ENCODE measurements around the gene PCDHB14.
"Not testable (repeated sequence)": the region's sequence is repeated elsewhere in the genome, so short reads cannot be mapped to it uniquely, and the experiment has no call there.

Gene PCDHB14

GRCh38 chr5:141208478-141208877 is 14.7 kb upstream of the PCDHB14 start, which contains the start of gene PCDHB12:
TSS of gene PCDHB12 (plus strand) at chr5:141208719. CDS start at chr5:141208908, 189 bp downstream.
- no peak for DNase-seq (ENCODE audit: low read depth)
- no peak within 1 kb of the TSS for H3K4me3 ChIP-seq (ENCODE audit: low read depth, low read length)
- TF ChIP-seq CTCF (IDR thresholded peaks at IDR 0.05; ENCODE audit: insufficient read depth, low read depth, low read length, missing control alignments): no peak

GRCh38 chr5:141210281-141210680 is 12.9 kb upstream of the PCDHB14 start:
- not testable (repeated sequence) for DNase-seq (ENCODE audit: low read depth); H3K4me3 ChIP-seq (ENCODE audit: low read depth, low read length)

GRCh38 chr5:141210849-141211248 is 12.3 kb upstream of the PCDHB14 start:
- H3K4me3 ChIP-seq (ENCODE audit: low read depth, low read length); DNase-seq (ENCODE audit: low read depth): not testable (repeated sequence)

- H3K4me3 ChIP-seq (ENCODE audit: low read depth, low read length): not testable (repeated sequence)
Observed at GRCh38 chr5:141213656-141214339, 9.3 kb upstream of the PCDHB14 start, which contains the start of gene PCDHB13. TSS of gene PCDHB13 (plus strand) at chr5:141213919. CDS start at chr5:141214124, 205 bp downstream.

GRCh38 chr5:141214583-141214982 is 8.6 kb upstream of the PCDHB14 start:
- H3K4me3 ChIP-seq (ENCODE audit: low read depth, low read length); DNase-seq (ENCODE audit: low read depth): not testable (repeated sequence)

More at GRCh38 chr5:141213656-141214339, 9.3 kb upstream of the PCDHB14 start, which contains the start of gene PCDHB13:
- DNase-seq (ENCODE audit: low read depth): peak; percentile 3

- not testable (repeated sequence) for DNase-seq (ENCODE audit: low read depth); H3K4me3 ChIP-seq (ENCODE audit: low read depth, low read length)
Observed at GRCh38 chr5:141215504-141215903, 7.6 kb upstream of the PCDHB14 start.

GRCh38 chr5:141216035-141216434 is 7.1 kb upstream of the PCDHB14 start:
- H3K4me3 ChIP-seq (ENCODE audit: low read depth, low read length); DNase-seq (ENCODE audit: low read depth): not testable (repeated sequence)

- not testable (repeated sequence) for H3K4me3 ChIP-seq (ENCODE audit: low read depth, low read length); DNase-seq (ENCODE audit: low read depth)
Observed at GRCh38 chr5:141224844-141225243, 1.7 kb downstream of the PCDHB14 start.

GRCh38 chr5:141225421-141225820 is 2.3 kb downstream of the PCDHB14 start:
- not testable (repeated sequence) for DNase-seq (ENCODE audit: low read depth); H3K4me3 ChIP-seq (ENCODE audit: low read depth, low read length)

- no peak overlapping the region for H3K4me3 ChIP-seq (ENCODE audit: low read depth, low read length)
- TF ChIP-seq CTCF (IDR thresholded peaks at IDR 0.05; ENCODE audit: insufficient read depth, low read depth, low read length, missing control alignments): no peak
- no peak for DNase-seq (ENCODE audit: low read depth)
Observed at GRCh38 chr5:141234109-141234667, 11.0 kb downstream of the PCDHB14 start.

- not testable (repeated sequence) for H3K4me3 ChIP-seq (ENCODE audit: low read depth, low read length); DNase-seq (ENCODE audit: low read depth)
Observed at GRCh38 chr5:141235922-141236321, 12.8 kb downstream of the PCDHB14 start.

Data from GM12865 (cell line).